GM12878 (cell line): ENCODE results near the gene GMDS. TPM values are rescaled to one million over a fixed set of nuclear protein-coding genes. Genes with fewer than 3 reads are reported as not detected.

Source experiments
- DPF2 ChIP-seq: fragments of 450-650 bp; IDR thresholded peaks from 2 replicates; pipeline ENCODE4 v1.6.1; 2017; ENCODE audit warnings: mild to moderate bottlenecking
- EZH2 ChIP-seq: IDR thresholded peaks from 2 replicates; pipeline ENCODE4 v1.6.1; 2012; ENCODE audit warnings: low read depth, mild to moderate bottlenecking, control low read depth, inconsistent platforms, low read length, borderline replicate concordance; ENCODE audit not compliant: control insufficient read depth
- IKZF2 ChIP-seq, 2 experiments: fragments of 450-650 bp; IDR thresholded peaks; 2 replicates each; pipeline ENCODE4 v1.6.1; 2017; ENCODE audit warnings: mild to moderate bottlenecking in 2 of 2, moderate library complexity in 2 of 2
- RELB ChIP-seq: fragments of 450-650 bp; IDR thresholded peaks from 2 replicates; pipeline ENCODE4 v1.6.1; 2017; ENCODE audit warnings: low read depth, mild to moderate bottlenecking, moderate library complexity
- SREBF2 ChIP-seq: IDR thresholded peaks from 2 replicates; pipeline ENCODE4 v1.6.1; 2012; ENCODE audit warnings: mild to moderate bottlenecking, low read length
- TAF1 ChIP-seq: IDR thresholded peaks from 2 replicates; pipeline ENCODE4 v1.6.1; 2011; ENCODE audit warnings: mild to moderate bottlenecking, low read depth, low read length, borderline replicate concordance
- TCF7 ChIP-seq: IDR thresholded peaks from 2 replicates; pipeline ENCODE4 v1.6.1; 2014; ENCODE audit warnings: antibody characterized with exemption, borderline replicate concordance
- YY1 ChIP-seq: IDR thresholded peaks from 2 replicates; pipeline ENCODE4 v1.6.1; 2011; ENCODE audit warnings: low read depth, mild to moderate bottlenecking, low read length
- ZNF592 ChIP-seq: fragments of 450-650 bp; IDR thresholded peaks from 2 replicates; pipeline ENCODE4 v1.6.1; 2017; ENCODE audit warnings: mild to moderate bottlenecking, moderate library complexity
- polyA plus RNA-seq, 11 experiments: library from polyadenylated mRNA; depleted of rRNA in 4 of 11; unstranded in 6 of 11; stranded (reverse) in 5 of 11; fragments of >200 nt; fragmentation: Nextera tagmentation in 4 of 11; fragmentation: Illumina TruSeq in 1 of 11; extraction: Ambion mirVana in 4 of 11; extraction: Trizol in 1 of 11; gene quantifications; 1 replicate in 1 of 11; 2 replicates in 10 of 11; pipeline versions ENCODE4 v1.2.1 to v1.2.3, GENCODE V29; 2011 to 2016; ENCODE audit warnings: inconsistent platforms in 2 of 11, missing spikeins in 2 of 11, low read depth in 1 of 11
- total RNA-seq, 4 experiments: library from RNA; depleted of rRNA in 3 of 4; stranded (reverse); fragments of >200 nt in 3 of 4; fragmentation: Illumina TruSeq in 1 of 4; extraction: Trizol in 1 of 4; gene quantifications; 2 replicates each; pipeline versions ENCODE4 v1.2.1 to v1.2.3, GENCODE V29; 2013 to 2021

The GMDS gene
- total and polyA plus RNA-seq, 10 of the 15 experiments (the other 5 are each of a cell fraction or from before 2014, with no cell fraction given) = 0.61 to 53.8 (median 29.3) TPM

GRCh38 chr6:1868561-1869261 is 376.7 kb downstream of the GMDS start (continued):
- peak; percentile 41; the same call in 1 of the 2 replicates for TF ChIP-seq TAF1
- peak; percentile 87 for TF ChIP-seq YY1
- TF ChIP-seq RELB = peak; percentile 57; the same call in 1 of the 2 replicates
- TF ChIP-seq SREBF2 = no peak
- TF ChIP-seq IKZF2 (IDR thresholded peaks at IDR 0.05) = no peak
- TF ChIP-seq TCF7 = no peak
- TF ChIP-seq DPF2 = peak; percentile 27; the same call in 1 of the 2 replicates
- no peak for TF ChIP-seq ZNF592
- TF ChIP-seq EZH2 = no peak
